Activated naive CD4-positive, alpha-beta T cell treated with anti-CD3 and anti-CD28 coated beads, Interleukin-2, amount 10 ng/mL, durations not matched to agents 5 hours and 36 hours (primary cell): ENCODE measurements around the gene OR10G2. TPM values are rescaled to one million over a fixed set of nuclear protein-coding genes. Genes with fewer than 3 reads are reported as not detected.

ENCODE experiments used
- total RNA-seq, 2 experiments: library from RNA; stranded (reverse); gene quantifications; one replicate each; pipeline ENCODE4 v1.2.3, GENCODE V29; 2021

OR10G2 gene
- total RNA-seq, result not detected

GRCh38 chr14:21634840-21635239 lies at the start of gene OR10G2:
TSS of gene OR10G2 (minus strand) at chr14:21634940. CDS start at chr14:21634842, 98 bp downstream.

GRCh38 chr14:21673718-21674117 lies 39.0 kb upstream of the OR10G2 start, which contains the start of gene OR4E1:
TSS of gene OR4E1 (minus strand) at chr14:21673818. CDS start at chr14:21670935, 2,883 bp downstream.

GRCh38 chr14:21653331-21653885 lies 18.7 kb upstream of the OR10G2 start, which contains the start of gene OR4E2:
TSS of gene OR4E2 (plus strand) at chr14:21653835. CDS start at chr14:21665083, 11,248 bp downstream.

Other genes with a start within 250 kb of the OR10G2 start
- 100 to 1,000 TPM; 112 to 116 TPM for gene CHD8, start 178.8 kb downstream of the OR10G2 start, total RNA-seq
- gene RAB2B, start 158.0 kb downstream of the OR10G2 start, total RNA-seq, result 10 to 100 TPM; 23.1 to 27.3 TPM
- gene TOX4, start 157.7 kb downstream of the OR10G2 start, total RNA-seq, result 10 to 100 TPM; 81.5 to 91.0 TPM
- gene METTL3, start 123.6 kb downstream of the OR10G2 start, total RNA-seq, result 10 to 100 TPM; 74.7 to 77.7 TPM
- gene SALL2, start 108.6 kb downstream of the OR10G2 start, total RNA-seq, result 1 to 10 TPM; 3.1 to 3.7 TPM
- gene OR10G3, start 54.9 kb downstream of the OR10G2 start, total RNA-seq, result not detected
- gene OR4E2, start 18.9 kb upstream of the OR10G2 start, total RNA-seq, result not detected
- gene OR4E1, start 38.9 kb upstream of the OR10G2 start, total RNA-seq, result under 1 TPM in 1 of 2 experiments, not detected in 1; 0.08 TPM